Measurements from ENCODE around the gene CEP85. TPM values are rescaled to one million over a fixed set of nuclear protein-coding genes. Genes with fewer than 3 reads are reported as not detected.
A peak's percentile ranks its signal among the peaks of the same experiment; 100 is the strongest.

The CEP85 gene
- total RNA-seq, 6 donors from 2014 or later: 10.1 to 16.8 (median 10.7) TPM

DNA sequence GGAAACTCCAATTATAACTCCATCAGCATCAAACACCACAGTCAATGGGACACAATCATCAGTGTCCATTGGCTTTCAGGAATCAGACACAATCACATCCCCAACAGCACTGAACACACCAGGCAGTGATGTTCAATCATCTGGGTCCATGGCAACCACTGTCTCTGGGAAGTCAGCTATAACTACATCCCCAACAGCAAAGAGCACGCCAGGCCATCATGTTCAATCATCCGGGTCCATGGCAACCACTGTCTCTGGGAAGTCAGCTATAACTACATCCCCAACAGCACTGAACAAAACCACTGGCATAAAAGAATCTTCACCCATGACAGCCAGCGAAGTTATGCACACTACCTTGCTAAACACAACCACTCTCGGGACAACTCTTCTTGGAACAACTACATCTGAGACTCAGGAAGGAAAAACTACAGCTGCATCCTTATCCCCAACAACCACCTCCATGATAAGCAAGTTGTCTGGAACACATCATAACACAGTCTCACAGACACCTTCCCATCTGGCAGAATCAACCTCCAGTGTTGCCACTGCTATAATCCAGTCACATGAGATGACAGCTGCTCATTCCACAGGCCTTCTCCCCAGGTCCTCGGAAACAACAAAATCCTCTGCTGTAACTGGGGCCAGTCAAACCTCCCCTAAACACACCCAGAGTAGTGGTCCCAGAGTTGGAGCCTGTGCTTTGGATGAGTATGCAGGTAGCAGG lies 23.7 kb upstream of the CEP85 start:
- Histone ChIP-seq H3K9me3 (no peaks in the 10 kb centered on the region), H3K27ac (no peak overlapping the region), H3K27me3 (no peaks in the 10 kb centered on the region), H3K4me3 (no peak overlapping the region), H3K36me3 (no peaks in the 10 kb centered on the region), H3K4me1 (no peaks in the 10 kb centered on the region)
- ATAC-seq (ENCODE audit: low FRiP score in 2 of 2) (no peak), DNase-seq (no peak)
- TF ChIP-seq EP300 (IDR thresholded peaks at IDR 0.05) (no peak), POLR2A (IDR thresholded peaks at IDR 0.05) (no peak), POLR2AphosphoS5 (IDR thresholded peaks at IDR 0.05) (no peak)
- TF ChIP-seq, protein P1, sequence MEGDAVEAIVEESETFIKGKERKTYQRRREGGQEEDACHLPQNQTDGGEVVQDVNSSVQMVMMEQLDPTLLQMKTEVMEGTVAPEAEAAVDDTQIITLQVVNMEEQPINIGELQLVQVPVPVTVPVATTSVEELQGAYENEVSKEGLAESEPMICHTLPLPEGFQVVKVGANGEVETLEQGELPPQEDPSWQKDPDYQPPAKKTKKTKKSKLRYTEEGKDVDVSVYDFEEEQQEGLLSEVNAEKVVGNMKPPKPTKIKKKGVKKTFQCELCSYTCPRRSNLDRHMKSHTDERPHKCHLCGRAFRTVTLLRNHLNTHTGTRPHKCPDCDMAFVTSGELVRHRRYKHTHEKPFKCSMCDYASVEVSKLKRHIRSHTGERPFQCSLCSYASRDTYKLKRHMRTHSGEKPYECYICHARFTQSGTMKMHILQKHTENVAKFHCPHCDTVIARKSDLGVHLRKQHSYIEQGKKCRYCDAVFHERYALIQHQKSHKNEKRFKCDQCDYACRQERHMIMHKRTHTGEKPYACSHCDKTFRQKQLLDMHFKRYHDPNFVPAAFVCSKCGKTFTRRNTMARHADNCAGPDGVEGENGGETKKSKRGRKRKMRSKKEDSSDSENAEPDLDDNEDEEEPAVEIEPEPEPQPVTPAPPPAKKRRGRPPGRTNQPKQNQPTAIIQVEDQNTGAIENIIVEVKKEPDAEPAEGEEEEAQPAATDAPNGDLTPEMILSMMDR (IDR thresholded peaks at IDR 0.05): no peak
- WGBS, 2 donors: 74 to 91% methylated on average over 5 of the region's 5 CpGs

DNA sequence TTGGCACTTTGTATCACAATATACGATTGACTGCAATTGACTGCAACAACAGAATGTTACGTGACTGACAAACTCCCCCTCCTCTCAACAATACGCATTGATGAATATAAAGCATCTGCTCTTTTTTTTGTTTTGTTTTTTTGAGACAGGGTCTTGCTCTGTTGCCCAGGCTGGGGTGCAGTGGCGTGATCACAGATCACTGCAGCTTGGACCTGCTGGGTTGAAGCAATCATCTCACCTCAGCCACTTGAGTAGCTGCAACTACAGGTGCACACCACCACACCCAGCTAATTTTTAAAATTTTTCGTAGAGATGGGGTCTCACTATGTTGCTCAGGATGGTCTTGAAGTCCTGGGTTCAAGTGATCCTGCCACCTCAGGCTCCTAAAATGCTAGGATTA lies 21.3 kb upstream of the CEP85 start:
- Histone ChIP-seq H3K36me3 (no peaks in the 10 kb centered on the region), H3K4me1 (no peaks in the 10 kb centered on the region), H3K9me3 (no peaks in the 10 kb centered on the region), H3K4me3 (no peak overlapping the region), H3K27ac (no peak overlapping the region), H3K27me3 (no peaks in the 10 kb centered on the region)
- ATAC-seq (ENCODE audit: low FRiP score in 2 of 2) (no peak), DNase-seq (no peak)
- TF ChIP-seq POLR2AphosphoS5 (IDR thresholded peaks at IDR 0.05) (no peak), POLR2A (IDR thresholded peaks at IDR 0.05) (no peak), EP300 (IDR thresholded peaks at IDR 0.05) (no peak)
- WGBS, 2 donors: 80 to 90% methylated on average over 5 of the region's 5 CpGs

DNA sequence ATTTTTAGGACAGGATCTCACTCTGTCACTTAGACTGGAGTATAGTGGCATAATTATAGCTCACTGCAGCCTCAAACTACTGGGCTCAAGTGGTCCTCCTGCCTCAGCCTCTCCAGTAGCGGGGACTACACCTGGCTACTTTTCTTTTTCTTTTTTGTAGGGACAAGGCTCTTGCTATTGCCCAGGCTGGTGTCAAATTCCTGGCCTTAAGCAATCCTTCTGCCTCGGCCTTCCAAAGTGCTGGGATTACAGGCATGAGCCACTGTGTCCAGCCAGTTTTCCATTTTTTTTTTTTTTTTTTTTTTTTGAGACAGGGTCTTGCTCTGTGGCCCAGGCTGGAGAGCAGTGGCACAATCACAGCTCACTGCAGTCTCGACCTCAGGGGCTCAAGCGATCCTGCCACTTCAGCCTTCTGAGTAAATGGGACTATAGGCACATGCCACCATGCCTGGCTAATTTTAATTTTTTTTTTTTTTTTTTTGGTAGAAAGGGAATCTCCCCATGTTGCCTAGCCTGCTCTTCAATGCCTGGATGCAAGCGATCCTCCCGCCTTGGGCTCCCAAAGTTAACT lies 20.6 kb upstream of the CEP85 start:
- DNase-seq: no peak
- ATAC-seq (ENCODE audit: low FRiP score in 2 of 2): no peak
- Histone ChIP-seq H3K36me3 (no peaks in the 10 kb centered on the region), H3K27ac (no peak overlapping the region), H3K4me1 (no peaks in the 10 kb centered on the region), H3K27me3 (no peaks in the 10 kb centered on the region), H3K4me3 (no peak overlapping the region), H3K9me3 (no peaks in the 10 kb centered on the region)
- WGBS, 2 donors: 84 to 92% methylated on average over 6 of the region's 6 CpGs
- TF ChIP-seq, protein P1 (IDR thresholded peaks at IDR 0.05): no peak
- TF ChIP-seq POLR2A (IDR thresholded peaks at IDR 0.05): no peak
- TF ChIP-seq EP300 (IDR thresholded peaks at IDR 0.05): no peak
- no peak for TF ChIP-seq POLR2AphosphoS5 (IDR thresholded peaks at IDR 0.05)

DNA sequence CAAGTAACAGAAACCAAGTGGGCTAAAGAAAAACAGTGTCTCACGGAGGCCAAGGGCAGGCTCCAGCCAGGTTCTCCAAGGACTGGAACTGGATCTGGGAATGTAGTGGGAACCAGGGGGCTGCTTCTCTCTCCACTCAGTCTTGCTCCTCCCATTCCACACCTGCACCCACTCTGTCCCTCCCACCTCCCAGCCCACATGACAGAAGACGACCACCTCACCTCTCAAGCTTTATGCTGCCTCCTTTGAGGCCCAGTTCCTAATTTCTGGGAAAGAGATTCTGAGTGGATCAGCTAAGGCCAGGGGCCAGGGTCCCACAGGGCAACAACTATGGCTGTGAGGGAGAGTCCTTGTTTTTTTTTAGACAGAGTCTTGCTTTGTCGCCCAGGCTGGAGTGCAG lies 18.8 kb upstream of the CEP85 start:
- 32 to 60% methylated on average over 2 to 3 of the region's 3 CpGs for WGBS, 2 donors
- H3K4me3 ChIP-seq: no peak overlapping the region
- DNase-seq (no peak), ATAC-seq (ENCODE audit: low FRiP score in 2 of 2) (no peak)
- no peaks in the 10 kb centered on the region for H3K27me3 ChIP-seq
- no peak overlapping the region for H3K27ac ChIP-seq
- TF ChIP-seq POLR2A (IDR thresholded peaks at IDR 0.05): no peak
- no peak for TF ChIP-seq EP300 (IDR thresholded peaks at IDR 0.05)
- TF ChIP-seq, protein P1 (IDR thresholded peaks at IDR 0.05): no peak
- TF ChIP-seq POLR2AphosphoS5 (IDR thresholded peaks at IDR 0.05): no peak
- no peaks in the 10 kb centered on the region for H3K36me3 ChIP-seq
- H3K4me1 ChIP-seq: no peaks in the 10 kb centered on the region
- no peaks in the 10 kb centered on the region for H3K9me3 ChIP-seq

DNA sequence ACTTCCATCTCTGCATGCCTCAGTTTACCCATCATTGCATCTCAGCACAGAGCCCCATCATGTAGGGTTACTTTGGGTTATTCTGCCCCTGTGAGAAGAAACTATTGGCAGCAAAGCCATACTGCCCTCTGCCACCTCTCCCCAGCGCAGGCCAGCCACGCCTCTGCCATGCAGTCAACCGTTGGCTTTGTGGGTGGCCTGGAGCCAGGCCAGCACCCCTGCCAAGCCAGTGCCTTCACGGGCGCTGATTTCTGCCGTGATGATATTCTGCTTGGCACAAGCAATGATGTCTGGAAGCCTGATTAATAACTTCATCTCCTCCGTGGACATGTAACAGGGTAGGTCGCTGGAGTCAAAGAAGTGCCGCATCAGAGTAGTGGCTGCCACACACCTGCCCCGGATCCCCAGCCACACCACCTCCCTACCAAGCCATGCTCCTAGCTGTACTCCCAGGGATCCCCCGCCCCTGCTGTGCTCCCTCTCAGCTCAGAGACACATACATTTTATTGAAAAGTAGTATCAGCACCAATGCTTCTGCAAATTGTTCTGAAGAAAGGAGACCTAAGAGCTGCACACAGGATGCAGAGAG lies 15.0 kb upstream of the CEP85 start:
- no peaks in the 10 kb centered on the region for H3K27me3 ChIP-seq
- WGBS, 2 donors: 69 to 70% methylated on average over 11 of the region's 11 CpGs
- H3K36me3 ChIP-seq: no peaks in the 10 kb centered on the region
- no peaks in the 10 kb centered on the region for H3K9me3 ChIP-seq
- peak in 1 of 2 donors; percentile 44 for DNase-seq
- H3K4me3 ChIP-seq: no peak overlapping the region
- no peak for TF ChIP-seq POLR2AphosphoS5 (IDR thresholded peaks at IDR 0.05)
- TF ChIP-seq POLR2A (IDR thresholded peaks at IDR 0.05): no peak
- TF ChIP-seq, protein P1 (IDR thresholded peaks at IDR 0.05): no peak
- no peak for TF ChIP-seq EP300 (IDR thresholded peaks at IDR 0.05)
- no peak overlapping the region for H3K27ac ChIP-seq
- no peak for ATAC-seq (ENCODE audit: low FRiP score in 2 of 2)
- no peaks in the 10 kb centered on the region for H3K4me1 ChIP-seq

Measured in upper lobe of left lung (tissue), 6 donors.